WERI-Rb-1 (cell line): ENCODE measurements around the gene PGM2.

Experiments
- DNase-seq: peaks from one replicate; pipeline ENCODE4 v3.0.0-alpha.2; 2020
- H3K27ac ChIP-seq: fragments of 250-450 bp; sonication (Bioruptor Pico); 2 replicates; pipeline ENCODE4 v1.5.1; 2020; ENCODE audit warnings: mild to moderate bottlenecking, moderate library complexity
- H3K27me3 ChIP-seq: fragments of 250-450 bp; sonication (Bioruptor Pico); 2 replicates; pipeline ENCODE4 v1.5.1; 2021; ENCODE audit warnings: mild to moderate bottlenecking, low read depth, moderate library complexity; ENCODE audit not compliant: insufficient read depth, severe bottlenecking
- H3K36me3 ChIP-seq: fragments of 250-450 bp; sonication (Bioruptor Pico); 2 replicates; pipeline ENCODE4 v1.5.1; 2020; ENCODE audit warnings: mild to moderate bottlenecking, moderate library complexity
- H3K4me3 ChIP-seq: 2 replicates; pipeline ENCODE4 v1.5.1; 2011; ENCODE audit warnings: low read depth, mild to moderate bottlenecking, control low read depth, low read length
- H3K9me3 ChIP-seq: fragments of 250-450 bp; sonication (Bioruptor Pico); 2 replicates; pipeline ENCODE4 v1.5.1; 2021; ENCODE audit warnings: mild to moderate bottlenecking, moderate library complexity; ENCODE audit not compliant: severe bottlenecking
- CTCF ChIP-seq: IDR thresholded peaks from 2 replicates; pipeline ENCODE4 v1.5.1; 2011; ENCODE audit warnings: low read depth, mild to moderate bottlenecking, control low read depth, inconsistent platforms, low read length

The PGM2 gene

GRCh38 chr4:37882665-37883296 is 56.3 kb downstream of the PGM2 start:
- no peak for DNase-seq
- Histone ChIP-seq H3K27ac (no peak overlapping the region), H3K4me3 (no peak overlapping the region), H3K27me3 (no peaks in the 10 kb centered on the region), H3K9me3 (no peaks in the 10 kb centered on the region), H3K36me3 (no peaks in the 10 kb centered on the region)
- no peak for TF ChIP-seq CTCF

- no peaks in the 10 kb centered on the region for H3K27me3 ChIP-seq
- no peak overlapping the region for H3K27ac ChIP-seq
- no peaks in the 10 kb centered on the region for H3K9me3 ChIP-seq
- H3K36me3 ChIP-seq = no peaks in the 10 kb centered on the region
- no peak for TF ChIP-seq CTCF
- DNase-seq = no peak
- H3K4me3 ChIP-seq = no peak overlapping the region
Measured at GRCh38 chr4:37884855-37885487, 58.5 kb downstream of the PGM2 start.

- Histone ChIP-seq H3K9me3 (peaks cover 2% of the 10 kb centered on the region), H3K36me3 (no peaks in the 10 kb centered on the region), H3K27me3 (no peaks in the 10 kb centered on the region), H3K4me3 (no peak overlapping the region), H3K27ac (no peak overlapping the region)
- DNase-seq = no peak
- no peak for TF ChIP-seq CTCF
Measured at GRCh38 chr4:37885496-37885895, 59.0 kb downstream of the PGM2 start.

GRCh38 chr4:37889849-37890800 is 63.6 kb downstream of the PGM2 start:
- no peak for DNase-seq
- Histone ChIP-seq H3K27ac (no peak overlapping the region), H3K9me3 (peaks cover 3% of the 10 kb centered on the region), H3K27me3 (no peaks in the 10 kb centered on the region), H3K4me3 (peak overlapping the region; percentile 67), H3K36me3 (no peaks in the 10 kb centered on the region)
- no peak for TF ChIP-seq CTCF

GRCh38 chr4:37890801-37891259 is 64.3 kb downstream of the PGM2 start, which contains the start of gene TBC1D1:
TSS of gene TBC1D1 (plus strand) at chr4:37891084. CDS start at chr4:37902096, 11,012 bp downstream.
- Histone ChIP-seq H3K27ac (peak within 1 kb of the TSS; percentile 54), H3K4me3 (peak within 1 kb of the TSS; percentile 67), H3K9me3 (peaks cover 3% of the 10 kb centered on the region), H3K36me3 (no peaks in the 10 kb centered on the region), H3K27me3 (no peaks in the 10 kb centered on the region)
- DNase-seq = peak; percentile 54
- no peak for TF ChIP-seq CTCF
